ENCODE measurements around the gene B3GALT5.

Gene B3GALT5

GRCh38 chr21:39610703-39611102, 2.0 kb upstream of the B3GALT5 start:
- DNase-seq, result peak in 1 of 2 experiments; percentile 18

DNA sequence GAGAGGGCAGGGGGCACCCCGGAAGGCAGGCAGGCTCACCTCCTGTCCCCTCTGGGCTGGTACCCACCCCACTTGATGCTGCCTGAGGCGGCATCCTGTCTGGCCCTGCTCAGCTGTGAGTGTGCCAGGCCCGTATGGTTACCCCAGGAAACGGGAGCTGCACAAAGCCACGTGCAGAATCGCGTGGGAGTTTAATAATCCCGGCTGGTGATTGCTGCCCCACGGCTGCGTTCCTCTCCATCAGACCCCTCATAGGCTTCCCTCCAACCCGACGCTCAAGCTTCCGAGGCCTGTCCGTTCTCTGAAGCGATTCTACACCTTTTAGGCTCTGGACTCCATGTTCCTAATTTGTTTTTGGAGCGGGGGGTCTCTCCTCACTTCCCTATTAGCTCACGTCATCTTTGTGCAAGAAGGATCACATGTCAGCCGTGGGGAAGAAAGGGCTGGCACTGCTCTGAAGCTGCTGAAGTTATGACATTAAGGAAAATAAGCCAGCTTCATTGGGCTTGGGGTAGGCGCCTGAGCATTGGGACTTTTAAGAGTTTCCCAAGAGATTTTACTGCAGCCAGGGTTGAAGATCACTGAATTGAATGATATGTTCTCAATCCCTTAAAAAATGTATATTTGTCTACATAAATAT, 1.1 kb upstream of the B3GALT5 start:
- peak in 1 of 2 experiments; percentile 60 for DNase-seq

- DNase-seq, result peak; percentile 28 to 78
Measured at GRCh38 chr21:39613041-39613934, 548 bp downstream of the B3GALT5 start.

- DNase-seq, result no peak
Measured at GRCh38 chr21:39616211-39616772, 3.6 kb downstream of the B3GALT5 start.

- DNase-seq, result no peak
Measured at GRCh38 chr21:39620856-39621255, 8.1 kb downstream of the B3GALT5 start.

DNA sequence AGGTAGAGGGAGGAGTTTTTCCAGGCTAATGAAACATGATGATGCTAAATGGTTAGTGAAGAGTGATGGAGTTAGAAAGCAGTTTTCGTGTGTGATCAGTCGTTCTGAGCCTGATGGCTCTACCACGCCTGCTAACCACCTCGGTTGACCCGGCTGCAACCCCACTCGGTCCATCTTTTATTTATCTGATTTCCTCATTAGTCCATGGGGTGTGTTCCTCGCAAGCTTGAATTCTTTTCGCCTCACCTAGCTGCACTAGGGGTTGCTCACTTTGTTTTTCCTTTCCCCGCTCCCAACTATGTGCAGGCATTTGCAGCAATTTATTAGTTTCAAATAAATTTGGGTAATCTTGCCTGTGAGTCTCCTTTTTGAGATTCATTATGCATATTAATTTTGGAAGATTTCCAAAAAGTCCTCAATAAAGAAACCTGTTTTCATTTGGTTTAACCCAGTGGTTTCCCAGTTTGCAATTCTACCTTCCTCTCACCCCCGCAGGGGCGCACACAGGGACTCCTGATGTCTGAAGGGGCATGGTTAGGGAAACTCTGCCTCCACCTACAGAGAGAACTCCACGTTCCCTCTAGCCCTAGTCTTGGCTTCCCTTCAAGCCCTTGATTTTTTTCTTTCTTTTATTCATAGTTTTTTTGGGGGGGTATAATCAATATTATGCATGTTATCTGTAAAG, 12.6 kb downstream of the B3GALT5 start:
- no peak for DNase-seq

DNA sequence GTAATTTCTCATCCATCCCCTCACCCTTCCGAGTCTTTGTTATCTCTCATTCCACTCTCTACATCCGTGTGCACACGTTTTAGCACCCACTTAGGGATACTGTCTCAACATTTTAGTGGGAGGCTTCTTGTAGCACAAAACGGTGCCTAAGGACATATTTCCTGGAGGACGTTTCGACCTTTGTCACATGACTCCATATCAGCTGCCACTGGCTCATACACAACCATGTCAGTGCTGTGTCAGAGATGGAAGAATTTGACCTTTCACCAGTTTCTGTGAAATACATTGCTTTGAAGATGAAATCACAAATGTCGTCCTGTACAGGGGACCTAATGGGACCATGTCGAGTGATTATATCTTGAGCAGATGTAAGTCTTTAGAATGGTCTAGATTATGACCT, 15.6 kb downstream of the B3GALT5 start:
- DNase-seq, result no peak

DNA sequence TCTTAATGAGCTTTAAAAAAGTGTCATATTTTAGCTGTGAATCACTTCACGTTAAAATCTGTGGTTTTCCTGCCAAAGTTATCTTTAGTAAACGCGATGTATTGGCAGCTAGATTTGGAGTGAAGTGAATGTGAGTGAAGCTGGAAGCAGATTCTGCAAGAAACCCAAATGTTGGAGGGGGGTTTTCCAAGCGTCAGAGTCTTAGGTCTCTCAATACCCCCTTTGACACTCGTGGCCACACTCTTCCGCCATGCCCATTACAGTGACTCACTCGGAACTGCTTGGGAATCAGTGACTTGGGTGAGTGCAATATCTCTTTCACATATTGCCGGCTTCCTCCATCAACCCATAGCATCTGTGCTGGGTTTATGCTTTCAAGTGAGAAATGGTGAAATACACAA, 17.5 kb downstream of the B3GALT5 start:
- DNase-seq, result no peak

GRCh38 chr21:39630827-39631226, 18.1 kb downstream of the B3GALT5 start:
- DNase-seq, result peak in 1 of 2 experiments; percentile 23

GRCh38 chr21:39631842-39632562, 19.3 kb downstream of the B3GALT5 start:
- no peak for DNase-seq

- DNase-seq, result no peak
Measured at GRCh38 chr21:39632796-39633442, 20.2 kb downstream of the B3GALT5 start.

- no peak for DNase-seq
Measured at GRCh38 chr21:39633770-39634181, 21.0 kb downstream of the B3GALT5 start.

DNA sequence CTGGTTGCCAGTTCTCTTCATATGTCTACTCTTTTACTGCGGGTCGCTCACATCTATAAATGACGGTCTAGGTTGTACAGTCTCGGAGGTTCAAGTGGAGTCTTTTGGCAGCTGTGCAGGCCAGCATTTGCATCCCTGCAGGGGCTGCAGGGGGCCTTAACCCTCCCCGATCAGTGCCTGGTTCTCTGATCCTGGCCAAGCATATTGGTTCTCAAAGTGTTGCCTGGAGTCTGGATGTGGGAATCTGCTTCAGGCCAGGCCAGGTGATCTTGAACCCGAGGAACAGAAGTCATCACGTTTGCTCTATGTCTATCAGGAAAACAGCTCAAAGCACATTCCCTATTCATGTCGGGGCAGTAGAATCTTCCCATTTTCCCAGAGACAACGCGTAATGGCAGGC, 21.8 kb downstream of the B3GALT5 start:
- DNase-seq, result no peak

GRCh38 chr21:39637197-39637970, 24.6 kb downstream of the B3GALT5 start:
- peak; percentile 41 to 79 for DNase-seq

GRCh38 chr21:39637971-39638240, 25.2 kb downstream of the B3GALT5 start:
- peak; percentile 53 to 71 for DNase-seq

GRCh38 chr21:39638281-39638680, 25.5 kb downstream of the B3GALT5 start:
- peak; percentile 53 to 71 for DNase-seq

GRCh38 chr21:39640754-39641153, 28.0 kb downstream of the B3GALT5 start:
- DNase-seq, result peak in 1 of 2 experiments; percentile 29

- peak in 1 of 2 experiments; percentile 50 for DNase-seq
Measured at GRCh38 chr21:39641827-39642450, 29.2 kb downstream of the B3GALT5 start.

GRCh38 chr21:39644062-39644560, 31.4 kb downstream of the B3GALT5 start:
- peak; percentile 64 to 78 for DNase-seq

GRCh38 chr21:39645331-39645730, 32.6 kb downstream of the B3GALT5 start:
- DNase-seq, result peak in 1 of 2 experiments; percentile 28

DNA sequence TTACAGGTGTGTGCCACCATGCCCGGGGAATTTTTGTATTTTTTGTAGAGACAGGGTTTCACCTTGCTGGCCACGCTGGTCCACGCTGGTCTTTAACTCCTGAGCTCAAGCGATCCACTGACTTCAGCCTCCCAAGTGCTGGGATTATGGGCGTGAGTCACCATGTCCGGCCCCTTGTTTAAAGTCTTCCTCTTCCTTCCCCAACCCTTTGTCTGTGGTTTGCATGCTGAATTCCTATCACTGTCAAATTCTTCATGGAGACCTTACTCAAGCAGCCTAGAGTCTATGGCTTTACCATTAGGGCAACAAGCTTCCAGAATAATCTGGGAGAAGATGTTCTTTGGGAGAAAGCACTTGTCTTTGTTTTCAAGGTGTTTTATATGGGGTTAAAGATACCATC, 34.7 kb downstream of the B3GALT5 start:
- DNase-seq, result no peak

Data from NCI-H526 (cell line).